K562 (cell line): Measurements from ENCODE around the gene ANO4. TPM values are rescaled to one million over a fixed set of nuclear protein-coding genes. Genes with fewer than 3 reads are reported as not detected.

Source experiments
- ATAC-seq: fragments of 200-7000 bp; cut with Tn5 transposase; 3 replicates; pipeline ENCODE4 v1.9.1; 2020; ENCODE audit warnings: moderate library complexity
- BruUV-seq: library from RNA; stranded (reverse); fragments of 400-500 nt; replicated peaks from 2 replicates; lab custom pipeline; 2021; lab: Mats Ljungman, UMichigan
- CTCF ChIA-PET: fragments of 300-600 bp; formaldehyde crosslinking; extraction: SDS; loops from one replicate; lab custom pipeline; 2021; ENCODE audit warnings: low intra/inter-chr PET ratio; lab: Yijun Ruan, JAX
- POLR2A ChIA-PET: fragments of 300-600, 350-650 bp; sonication (Branson Sonifier 250); formaldehyde crosslinking; extraction: SDS; loops from one replicate; lab custom pipeline; 2021; ENCODE audit warnings: antibody characterized with exemption, inconsistent platforms; lab: Yijun Ruan, JAX
- DNase-seq, 4 experiments: peaks; one replicate each; pipeline versions ENCODE4 v3.0.0 to v3.0.0-alpha.2; 2011 to 2018; ENCODE audit warnings: low spot score in 3 of 4, mixed read lengths in 3 of 4; ENCODE audit errors: extremely low read depth in 1 of 4
- FAIRE-seq: peaks from 2 replicates; lab custom pipeline; 2011; peaks lifted over from hg19 to GRCh38; lab: Jason Lieb, UNC
- H2AFZ ChIP-seq: 2 replicates; pipeline ENCODE4 v1.6.0; 2011; ENCODE audit warnings: low read depth, low read length, control low read depth, inconsistent platforms
- H3K27ac ChIP-seq: fragments of 200-600 bp; 3 replicates; pipeline ENCODE4 v1.8.0; 2011; ENCODE audit warnings: low read depth, mild to moderate bottlenecking, control low read depth, inconsistent platforms, low read length, moderate library complexity, mixed read lengths; ENCODE audit errors: extremely low read depth
- H3K27me3 ChIP-seq, 2 experiments: fragments of 300-600 bp in 1 of 2; 2 replicates in 1 of 2; 3 replicates in 1 of 2; pipeline versions ENCODE4 v1.6.0 to v1.8.0; 2011; ENCODE audit warnings: inconsistent platforms in 2 of 2, low read length in 2 of 2, mild to moderate bottlenecking in 1 of 2, mixed read lengths in 1 of 2, moderate library complexity in 1 of 2; ENCODE audit not compliant: control insufficient read depth in 2 of 2, insufficient read depth in 2 of 2
- H3K36me3 ChIP-seq: fragments of 300-600 bp; 3 replicates; pipeline ENCODE4 v1.8.0; 2011; ENCODE audit warnings: mild to moderate bottlenecking, low read length, inconsistent platforms; ENCODE audit not compliant: control insufficient read depth, insufficient read depth
- H3K4me1 ChIP-seq, 2 experiments: fragments of 200-600 bp in 1 of 2; replicated peaks in 1 of 2; 2 replicates in 1 of 2; 3 replicates in 1 of 2; pipeline versions ENCODE4 v1.5.1 to v1.8.0; 2011; ENCODE audit warnings: inconsistent platforms in 2 of 2, low read length in 2 of 2, mild to moderate bottlenecking in 1 of 2, mixed read lengths in 1 of 2, moderate library complexity in 1 of 2; ENCODE audit not compliant: control insufficient read depth in 2 of 2, insufficient read depth in 2 of 2
- H3K4me2 ChIP-seq: 2 replicates; pipeline ENCODE4 v1.6.1; 2011; ENCODE audit warnings: low read length, control low read depth, inconsistent platforms, mixed read lengths; ENCODE audit not compliant: insufficient read depth
- H3K4me3 ChIP-seq: fragments of 200-600 bp; sonication (generic), shearing (Covaris generic); 2 replicates; pipeline ENCODE4 v1.5.1; 2016; ENCODE audit warnings: control low read depth, inconsistent platforms
- H3K79me2 ChIP-seq: fragments of 200-600 bp; 3 replicates; pipeline ENCODE4 v1.8.0; 2011; ENCODE audit warnings: low read length, inconsistent platforms; ENCODE audit not compliant: control insufficient read depth, insufficient read depth
- H3K9ac ChIP-seq, 2 experiments: 2 replicates each; pipeline versions ENCODE4 v1.6.0 to v1.6.1; 2011; ENCODE audit warnings: low read depth in 2 of 2, low read length in 2 of 2, control low read depth in 1 of 2, inconsistent platforms in 1 of 2, mild to moderate bottlenecking in 1 of 2, mixed read lengths in 1 of 2; ENCODE audit not compliant: insufficient read depth in 1 of 2
- H3K9me1 ChIP-seq: one replicate; pipeline ENCODE4 v1.6.0; 2011; ENCODE audit warnings: inconsistent platforms, mild to moderate bottlenecking, low read length, moderate library complexity; ENCODE audit not compliant: control insufficient read depth, insufficient read depth
- H3K9me3 ChIP-seq: replicated peaks from 2 replicates; pipeline ENCODE4 v1.5.1; 2011; ENCODE audit warnings: low read depth, low read length, inconsistent platforms; ENCODE audit not compliant: control insufficient read depth, insufficient read depth
- H4K20me1 ChIP-seq: replicated peaks from 2 replicates; pipeline ENCODE4 v1.6.1; 2011; ENCODE audit warnings: low read length, inconsistent platforms, mixed read lengths; ENCODE audit not compliant: control insufficient read depth, insufficient read depth
- ARID2 ChIP-seq: fragments of 450-650 bp; IDR thresholded peaks from 2 replicates; pipeline ENCODE4 v1.6.1; 2017; ENCODE audit warnings: antibody characterized with exemption, mild to moderate bottlenecking
- C11orf30 ChIP-seq: fragments of 450-650 bp; IDR thresholded peaks from 2 replicates; pipeline ENCODE4 v1.6.1; 2016; ENCODE audit warnings: low read depth, mild to moderate bottlenecking
- CBX8 ChIP-seq: fragments of 200-600 bp; sonication (generic); IDR thresholded peaks from 2 replicates; pipeline ENCODE4 v1.6.1; 2012; ENCODE audit warnings: borderline replicate concordance, mixed run types, low read depth, mild to moderate bottlenecking, moderate library complexity, mixed read lengths, low read length, control low read depth, inconsistent platforms; ENCODE audit not compliant: poor library complexity, severe bottlenecking; ENCODE audit errors: extremely low read depth
- CTBP1 ChIP-seq: fragments of 450-650 bp; IDR thresholded peaks from 2 replicates; pipeline ENCODE4 v1.6.1; 2016; ENCODE audit warnings: borderline replicate concordance
- FOS ChIP-seq: IDR thresholded peaks from 3 replicates; pipeline ENCODE4 v1.6.1; 2011; ENCODE audit not compliant: insufficient read length; ENCODE audit errors: extremely low read depth
- GTF2B ChIP-seq: IDR thresholded peaks from 2 replicates; pipeline ENCODE4 v1.6.1; 2011; ENCODE audit not compliant: insufficient read length; ENCODE audit errors: extremely low read depth
- HDAC8 ChIP-seq: fragments of 450-650 bp; IDR thresholded peaks from 2 replicates; pipeline ENCODE4 v1.6.1; 2016; ENCODE audit warnings: mild to moderate bottlenecking, missing genetic modification characterization, moderate library complexity, missing compliant biosample characterization
- MAFF ChIP-seq: IDR thresholded peaks from 2 replicates; pipeline ENCODE4 v1.6.1; 2012; ENCODE audit warnings: low read length, improper control_type of control experiment
- MAFG ChIP-seq: fragments of 450-650 bp; conservative IDR thresholded peaks from 2 replicates; pipeline ENCODE4 v1.6.1; 2016; ENCODE audit warnings: missing genetic modification characterization, missing compliant biosample characterization
- MAFK ChIP-seq: IDR thresholded peaks from 2 replicates; pipeline ENCODE4 v1.6.1; 2011; ENCODE audit warnings: low read length, improper control_type of control experiment
- MTA3 ChIP-seq: fragments of 450-650 bp; formaldehyde crosslinking; IDR thresholded peaks from 2 replicates; pipeline ENCODE4 v1.6.1; 2017; ENCODE audit warnings: mild to moderate bottlenecking, borderline replicate concordance
- NFE2 ChIP-seq: IDR thresholded peaks from 2 replicates; pipeline ENCODE4 v1.6.1; 2014; ENCODE audit warnings: antibody characterized with exemption, low read depth
- NFE2L1 ChIP-seq: fragments of 450-650 bp; IDR thresholded peaks from 2 replicates; pipeline ENCODE4 v1.6.1; 2016; ENCODE audit warnings: missing genetic modification characterization, low read depth, mild to moderate bottlenecking, missing compliant biosample characterization, moderate library complexity, borderline replicate concordance
- STAT6 ChIP-seq: sonication (generic); formaldehyde crosslinking; IDR thresholded peaks from 2 replicates; pipeline ENCODE4 v1.8.1; 2023; ENCODE audit warnings: mild to moderate bottlenecking, missing genetic modification reagents
- TAF9B ChIP-seq: fragments of 450-650 bp; IDR thresholded peaks from 2 replicates; pipeline ENCODE4 v1.6.1; 2018; ENCODE audit warnings: mild to moderate bottlenecking; ENCODE audit not compliant: partially characterized antibody
- ZNF316 ChIP-seq: fragments of 450-650 bp; IDR thresholded peaks from 2 replicates; pipeline ENCODE4 v1.6.1; 2016
- WGBS: fragments of 100-300 bp; shearing (Covaris generic); methylation state at CpG from one replicate; pipeline ENCODE4 v1.1.6; 2016; ENCODE audit warnings: low coverage, mixed read lengths; ENCODE audit not compliant: insufficient coverage; ENCODE audit errors: missing lambda C conversion rate; 5-methylcytosine and 5-hydroxymethylcytosine counted together
- in situ Hi-C: fragments of 300-500 bp; cut with MboI; formaldehyde crosslinking; loops from 4 replicates; pipeline ENCODE4 v1.15.0; 2018; ENCODE audit warnings: inconsistent platforms, mixed read lengths
- intact Hi-C: fragments of 100-400 bp; cut with micrococcal nuclease; formaldehyde crosslinking; loops from 2 replicates; pipeline ENCODE4 v1.14.2; 2022
- polyA plus RNA-seq, 8 experiments: library from polyadenylated mRNA; depleted of rRNA in 4 of 8; stranded (reverse) in 5 of 8; unstranded in 3 of 8; fragments of >200 nt; fragmentation: Nextera tagmentation in 2 of 8; fragmentation: Illumina TruSeq in 1 of 8; extraction: Ambion mirVana in 2 of 8; extraction: Trizol in 1 of 8; gene quantifications; 2 replicates each; pipeline versions ENCODE4 v1.2.1 to v1.2.3, GENCODE V29; 2011 to 2014; ENCODE audit warnings: inconsistent platforms in 1 of 8, missing spikeins in 1 of 8
- total RNA-seq, 7 experiments: library from RNA; depleted of rRNA in 6 of 7; stranded (reverse); fragments of >200 nt in 6 of 7; fragmentation: Illumina TruSeq in 2 of 7; extraction: Trizol in 2 of 7; gene quantifications; 2 replicates each; pipeline versions ENCODE4 v1.2.1 to v1.2.3, GENCODE V29; 2011 to 2021; ENCODE audit warnings: low replicate concordance in 1 of 7

ANO4 gene
- total and polyA plus RNA-seq, 9 of the 15 experiments (the other 6 are each of a cell fraction or from before 2014, with no cell fraction given) = not detected

GRCh38 chr12:100794441-100795173 is at the start of gene ANO4 (continued):
- TF ChIP-seq GTF2B = no peak
- no peak for TF ChIP-seq FOS
- TF ChIP-seq MTA3 = no peak
- no peak for TF ChIP-seq CBX8

- no peak overlapping the region for H3K4me2 ChIP-seq
- ATAC-seq (no peak), FAIRE-seq (no peak), DNase-seq (no peak)
- H3K4me3 ChIP-seq = no peak overlapping the region
- ChIA-PET POLR2A (no interaction called here), CTCF (no interaction called here)
- no peaks in the 10 kb centered on the region for H3K9me3 ChIP-seq
- 2% methylated on average over 3 of the region's 3 CpGs for WGBS
- H3K9ac ChIP-seq = no peak overlapping the region
- intact Hi-C loops = no loop called here
- H2AFZ ChIP-seq = no peak overlapping the region
- no peak for TF ChIP-seq HDAC8 (tag)
- peak; percentile 76 for TF ChIP-seq C11orf30
- peak; percentile 82 for TF ChIP-seq MAFG (tag)
- TF ChIP-seq NFE2 = 0 out of 2 replicates have a peak, but pooled peaks have one; percentile 20
- peak; percentile 53; the same call in 1 of the 2 replicates for TF ChIP-seq MAFF
- TF ChIP-seq MAFK = peak; percentile 39; the same call in 1 of the 2 replicates
- TF ChIP-seq STAT6 (CRISPR knock-in tag) = no peak
- no peak for TF ChIP-seq CTBP1
- no peak for TF ChIP-seq TAF9B
- TF ChIP-seq ZNF316 = peak; percentile 87
- no peak for TF ChIP-seq ARID2
- peak; percentile 10; the same call in 1 of the 2 replicates for TF ChIP-seq NFE2L1 (tag)
- no peaks in the 10 kb centered on the region for H3K79me2 ChIP-seq
- no peak overlapping the region for H3K27ac ChIP-seq
- H3K27me3 ChIP-seq = no peaks in the 10 kb centered on the region
- in situ Hi-C loops = no loop called here
- no peaks in the 10 kb centered on the region for H3K9me1 ChIP-seq
- BruUV-seq = no TSS peak
- H4K20me1 ChIP-seq = no peaks in the 10 kb centered on the region
- H3K4me1 ChIP-seq = no peaks in the 10 kb centered on the region
- no peaks in the 10 kb centered on the region for H3K36me3 ChIP-seq
Observed at GRCh38 chr12:100745378-100746071, 49.1 kb upstream of the ANO4 start.
